ENCODE measurements around the gene C6orf141.
A peak's percentile ranks its signal among the peaks of the same experiment; 100 is the strongest.

Gene C6orf141

GRCh38 chr6:49540614-49541013 lies 9.9 kb upstream of the C6orf141 start:
- no peak for DNase-seq

DNA sequence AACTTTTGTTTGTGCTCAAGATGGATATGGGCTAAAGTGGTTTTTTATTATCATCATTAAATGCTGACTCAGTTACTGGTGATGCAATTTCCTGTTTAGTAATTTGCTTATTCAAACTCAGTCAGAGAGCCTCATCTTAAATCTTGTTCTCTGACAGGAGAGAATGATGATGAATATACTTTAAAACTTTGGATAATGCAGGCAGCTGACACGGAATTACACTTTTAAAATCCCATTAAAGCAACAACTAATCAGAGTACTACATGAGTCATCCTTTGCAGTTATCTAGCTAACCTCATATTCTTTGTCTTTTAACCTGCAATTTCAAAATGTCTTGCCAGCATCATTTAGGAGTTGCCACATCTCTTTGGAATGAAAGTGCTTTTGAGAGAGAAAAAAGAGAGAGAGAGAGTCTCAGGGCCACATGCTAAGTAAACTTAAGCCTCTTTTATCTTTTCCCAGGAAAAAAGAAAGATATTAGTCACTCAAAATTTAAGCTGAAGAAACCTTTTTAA lies 9.2 kb upstream of the C6orf141 start:
- peak; percentile 3 for DNase-seq

GRCh38 chr6:49541936-49542335 lies 8.5 kb upstream of the C6orf141 start:
- DNase-seq = no peak

GRCh38 chr6:49543087-49543858 lies 7.2 kb upstream of the C6orf141 start:
- no peak for DNase-seq

- DNase-seq = no peak
These were observed 4.1 kb upstream of the C6orf141 start for GRCh38 chr6:49546331-49546730.

- DNase-seq = no peak
These were observed 1.7 kb upstream of the C6orf141 start for GRCh38 chr6:49548613-49549304.

DNA sequence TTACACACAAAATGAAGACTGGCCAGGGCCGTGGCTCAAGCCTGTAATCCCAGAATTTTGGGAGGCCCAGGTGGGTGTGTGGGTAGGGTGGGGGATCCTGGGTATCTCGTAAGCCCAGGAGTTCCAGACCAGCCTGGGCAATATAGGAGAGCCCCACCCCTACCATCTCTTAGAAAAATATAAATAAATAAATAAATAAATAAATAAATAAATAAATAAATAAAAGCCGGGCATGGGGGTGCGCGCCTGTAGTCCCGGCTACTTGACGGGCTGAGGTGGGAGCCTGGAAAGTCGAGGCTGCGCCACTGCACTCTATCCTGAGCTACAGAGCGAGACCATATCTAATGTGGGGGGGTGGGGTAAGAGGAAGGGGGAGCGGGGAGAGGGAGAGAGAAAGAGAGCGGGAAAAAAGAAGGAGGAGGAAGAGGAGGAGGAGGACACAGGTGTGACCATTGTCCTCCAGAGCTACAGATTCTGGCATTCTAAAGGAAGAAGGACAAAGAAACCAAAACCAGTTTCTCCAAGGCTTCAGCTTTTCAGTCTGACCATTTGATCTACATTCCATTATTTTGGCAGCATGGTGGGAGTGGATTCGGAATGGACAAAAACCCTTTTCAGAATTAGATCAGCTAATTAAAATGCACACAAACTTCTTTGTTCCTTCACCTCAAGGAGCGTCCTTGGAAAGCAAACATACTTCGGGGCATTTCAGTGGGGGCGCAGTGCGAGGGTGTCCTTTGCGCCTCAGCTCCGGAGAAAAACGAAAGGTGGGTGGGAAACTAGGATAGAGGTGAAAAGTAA lies 577 bp upstream of the C6orf141 start:
- no peak for DNase-seq

- no peak for DNase-seq
These were observed 804 bp downstream of the C6orf141 start for GRCh38 chr6:49551078-49551865.

DNA sequence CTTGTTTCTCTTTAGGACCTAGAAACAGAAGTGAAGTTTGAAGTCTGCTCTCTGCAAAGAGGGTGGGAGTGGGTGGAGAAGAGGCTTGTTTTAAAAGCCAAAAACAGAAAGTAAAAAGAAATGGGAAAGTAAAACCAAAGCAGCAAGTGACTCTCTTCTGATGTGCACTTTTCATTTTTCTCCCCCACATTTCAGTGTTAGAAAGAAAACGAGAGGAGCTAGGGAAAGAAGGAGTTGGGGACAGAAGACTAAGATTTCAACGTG lies 1.3 kb downstream of the C6orf141 start:
- DNase-seq = no peak

DNA sequence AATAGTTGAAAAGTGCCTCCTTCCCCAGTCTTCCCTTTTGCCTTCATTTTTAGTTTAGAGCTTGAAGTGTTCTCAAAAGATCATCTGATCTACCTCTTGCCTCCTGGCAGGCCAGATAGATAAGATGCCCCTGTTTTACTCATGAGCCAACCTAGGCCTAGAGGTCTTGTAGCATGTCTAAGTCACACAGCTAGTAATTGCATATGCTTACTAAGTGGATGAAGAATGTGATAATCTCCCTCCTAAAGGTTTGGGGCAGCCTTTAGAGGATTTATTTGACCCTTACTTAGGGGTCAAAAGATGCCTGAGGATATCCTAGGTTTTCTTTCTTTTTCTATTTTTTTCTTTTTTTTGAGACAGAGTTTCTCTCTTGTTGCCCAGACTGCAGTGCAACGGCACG lies 2.1 kb downstream of the C6orf141 start:
- DNase-seq = no peak

DNA sequence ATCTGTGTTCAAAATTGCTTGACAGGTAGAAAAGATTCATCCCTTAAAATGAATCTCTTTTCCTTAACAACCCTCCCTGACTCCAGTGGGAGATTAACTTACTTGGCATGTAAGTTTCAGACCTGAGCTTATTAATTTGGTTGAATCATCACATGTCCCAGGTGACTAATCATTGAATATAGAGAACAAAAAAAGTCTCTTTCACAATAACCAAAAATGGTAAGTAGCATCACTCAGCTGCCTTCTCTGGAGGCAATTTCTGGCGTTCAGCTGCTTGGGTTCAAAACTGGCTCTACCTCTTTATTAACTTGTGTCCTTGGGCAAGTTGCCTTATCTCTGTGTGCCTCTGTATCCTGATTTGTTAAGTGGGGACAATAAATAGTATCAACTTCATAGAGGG lies 2.9 kb downstream of the C6orf141 start:
- DNase-seq = no peak

DNA sequence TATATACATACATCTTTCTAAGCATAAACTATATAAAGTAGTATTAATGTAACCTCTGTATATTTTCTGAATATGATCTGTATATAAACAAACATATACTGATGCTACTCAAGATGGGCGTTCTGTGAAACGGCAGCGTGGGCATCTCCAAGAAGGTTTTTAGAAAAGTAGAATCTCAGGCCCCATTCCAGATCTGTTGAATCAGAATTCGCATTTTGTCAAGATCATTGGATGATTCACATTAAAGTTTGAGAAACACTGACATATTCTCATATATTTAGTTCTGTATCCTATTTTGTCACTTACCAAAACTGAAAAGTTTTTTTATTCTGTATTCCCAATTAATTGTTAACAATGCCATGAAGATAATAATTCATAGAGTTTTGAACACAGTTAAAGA lies 5.5 kb downstream of the C6orf141 start:
- no peak for DNase-seq

- peak; percentile 82 for DNase-seq
These were observed 6.0 kb downstream of the C6orf141 start for GRCh38 chr6:49556429-49556837.

DNA sequence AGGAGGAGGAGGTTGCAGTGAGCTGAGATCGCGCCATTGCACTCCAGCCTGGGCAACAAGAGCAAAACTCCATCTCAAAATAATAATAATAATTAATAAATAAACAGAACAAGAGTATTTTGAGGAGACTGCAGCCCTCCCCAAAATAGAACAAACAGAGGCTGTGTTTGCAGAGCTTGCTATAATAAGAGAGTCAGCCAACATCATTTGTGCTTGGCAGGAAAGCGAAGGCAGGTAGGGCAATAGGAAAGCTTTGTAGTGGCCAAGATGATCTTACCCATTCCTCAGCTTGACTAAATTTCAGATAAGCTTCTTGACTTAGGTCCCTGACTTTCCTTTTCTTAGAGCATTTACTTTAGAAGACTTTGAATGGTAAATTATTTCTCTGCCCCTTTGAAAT lies 6.7 kb downstream of the C6orf141 start:
- DNase-seq = peak; percentile 27

- no peak for DNase-seq
These were observed 7.8 kb downstream of the C6orf141 start for GRCh38 chr6:49558238-49558637.

DNA sequence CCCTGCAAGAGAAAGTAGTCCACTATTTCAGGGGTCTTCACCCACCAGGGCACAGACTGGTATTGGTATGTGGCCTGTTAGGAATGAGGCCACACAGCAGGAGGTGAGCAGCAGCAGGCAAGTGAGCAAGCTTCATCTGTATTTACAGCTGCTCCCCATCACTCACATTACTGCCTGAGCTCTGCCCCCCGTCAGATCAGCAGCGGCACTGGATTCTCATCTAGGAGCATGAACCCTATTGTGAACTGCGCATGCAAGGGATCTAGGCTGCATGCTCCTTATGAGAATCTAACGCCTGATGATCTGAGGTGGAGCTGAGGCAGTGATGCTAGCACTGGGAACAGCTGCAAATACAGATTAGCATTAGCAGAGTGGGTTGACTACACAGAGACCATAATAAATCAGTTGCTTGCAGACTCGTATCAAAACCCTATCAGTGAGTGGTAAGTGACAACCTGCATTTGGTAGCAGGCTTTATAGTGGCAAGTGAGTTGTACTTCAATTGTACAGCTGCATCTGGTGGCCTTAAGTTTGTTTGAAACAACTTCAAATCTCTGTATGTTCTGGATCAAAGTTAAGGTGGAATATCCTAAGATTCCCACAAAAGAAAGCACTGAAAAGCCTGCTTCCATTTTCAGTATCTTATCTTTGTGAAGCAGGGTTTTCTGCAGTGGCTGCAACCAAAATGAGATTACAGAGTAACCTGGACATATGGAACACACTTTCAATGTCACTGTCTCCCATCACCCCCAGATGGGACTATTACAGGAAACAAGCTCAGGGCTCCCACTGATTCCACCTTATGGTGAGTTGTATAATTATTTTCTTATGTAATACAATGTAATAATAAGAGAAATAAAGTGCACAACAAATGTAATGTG lies 12.8 kb downstream of the C6orf141 start:
- no peak for DNase-seq

GRCh38 chr6:49564552-49564951 lies 14.1 kb downstream of the C6orf141 start:
- no peak for DNase-seq

- DNase-seq = no peak
These were observed 14.8 kb downstream of the C6orf141 start for GRCh38 chr6:49565261-49565660.

GRCh38 chr6:49565855-49566254 lies 15.4 kb downstream of the C6orf141 start:
- DNase-seq = no peak

DNA sequence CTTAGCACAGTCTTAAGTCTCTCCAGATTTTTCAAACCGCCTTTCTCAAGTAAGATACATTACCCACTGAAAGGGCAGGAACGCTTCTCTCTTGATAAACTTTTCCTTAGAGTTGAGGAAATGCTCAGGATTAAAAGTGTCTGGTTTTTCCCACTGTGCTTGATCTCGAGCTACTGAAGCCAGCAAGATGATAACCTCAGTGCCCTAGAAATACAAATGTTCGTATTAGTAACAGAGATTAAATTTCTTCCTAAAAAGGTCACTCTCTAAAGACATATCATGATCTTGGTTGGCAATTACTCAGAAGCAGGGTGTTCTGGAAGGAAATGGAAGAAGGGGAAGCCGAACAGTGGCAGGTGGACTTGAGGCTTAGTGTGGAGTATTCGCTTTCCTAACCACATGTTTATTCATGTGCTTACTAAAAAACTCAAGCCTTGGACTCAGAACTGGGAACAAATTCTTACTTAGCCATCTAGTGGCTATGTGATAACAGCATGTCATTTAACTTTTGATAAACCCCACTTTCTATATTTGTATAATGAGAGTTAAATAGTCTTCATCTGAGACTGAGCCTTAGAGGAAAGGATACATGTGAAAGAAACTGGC lies 20.1 kb downstream of the C6orf141 start:
- DNase-seq = no peak

DNA sequence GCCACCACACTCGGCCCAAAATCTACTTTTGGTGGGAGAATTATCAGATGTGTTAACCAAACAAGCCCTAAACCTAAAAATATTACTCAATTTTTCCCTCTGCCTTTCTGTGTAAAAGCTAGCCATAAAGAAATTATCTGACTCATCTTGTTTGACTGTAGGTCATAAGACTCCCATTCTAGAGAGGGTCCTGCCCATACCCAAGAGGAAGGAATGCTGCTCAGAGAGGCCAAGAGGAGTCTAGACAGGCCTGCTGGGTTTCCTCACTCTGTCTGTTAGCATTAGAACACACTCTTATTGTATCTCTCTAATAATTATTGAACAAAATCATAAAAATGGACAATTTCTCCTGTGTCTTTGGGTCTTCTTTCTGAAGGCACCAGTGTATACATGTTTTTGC lies 26.1 kb downstream of the C6orf141 start:
- DNase-seq = no peak

- DNase-seq = no peak
These were observed 29.2 kb downstream of the C6orf141 start for GRCh38 chr6:49579649-49580048.

All from NCI-H774 (cell line).